ENCODE measurements around the gene TOLLIP.

The TOLLIP gene

GRCh38 chr11:1335264-1335810 is 25.9 kb upstream of the TOLLIP start:
- no peak for TF ChIP-seq SUZ12 (IDR thresholded peaks at IDR 0.05)
- no peak for TF ChIP-seq TARDBP (IDR thresholded peaks at IDR 0.05)
- no peak for TF ChIP-seq PKNOX1 (IDR thresholded peaks at IDR 0.05)
- no peak for TF ChIP-seq FOXK2 (IDR thresholded peaks at IDR 0.05)
- no peak for TF ChIP-seq BHLHE40 (IDR thresholded peaks at IDR 0.05; ENCODE audit: borderline replicate concordance)
- no peak for TF ChIP-seq SP1 (IDR thresholded peaks at IDR 0.05)
- TF ChIP-seq CTBP1 (IDR thresholded peaks at IDR 0.05; ENCODE audit: borderline replicate concordance): no peak
- TF ChIP-seq LEF1 (IDR thresholded peaks at IDR 0.05; ENCODE audit: borderline replicate concordance): no peak
- TF ChIP-seq ZNF384 (IDR thresholded peaks at IDR 0.05): no peak
- no peak for TF ChIP-seq FOXM1 (IDR thresholded peaks at IDR 0.05; ENCODE audit: borderline replicate concordance)
- no peak for TF ChIP-seq HDGF (IDR thresholded peaks at IDR 0.05; ENCODE audit: borderline replicate concordance)
- TF ChIP-seq L3MBTL2 (conservative IDR thresholded peaks at IDR 0.05): no peak
- TF ChIP-seq NFRKB (IDR thresholded peaks at IDR 0.05): no peak
- TF ChIP-seq FOXA1 (IDR thresholded peaks at IDR 0.05): no peak
- no peak for TF ChIP-seq ARNT (IDR thresholded peaks at IDR 0.05)
- TF ChIP-seq ELF4 (IDR thresholded peaks at IDR 0.05): no peak
- ChIA-PET POLR2A (no interaction called here), CTCF (no interaction called here)
- no peak for DNase-seq (ENCODE audit: extremely low spot score)

- no peak for DNase-seq (ENCODE audit: extremely low spot score)
- ChIA-PET POLR2A (no interaction called here), CTCF (no interaction called here)
- no peak for TF ChIP-seq ARNT (IDR thresholded peaks at IDR 0.05)
These were observed 24.4 kb upstream of the TOLLIP start for GRCh38 chr11:1333860-1334259.

GRCh38 chr11:1333091-1333772 is 23.8 kb upstream of the TOLLIP start:
- CTCF ChIA-PET: no interaction called here
- TF ChIP-seq ELF4 (IDR thresholded peaks at IDR 0.05) (no peak), HDGF (IDR thresholded peaks at IDR 0.05; ENCODE audit: borderline replicate concordance) (no peak), ARNT (IDR thresholded peaks at IDR 0.05) (no peak), ZNF384 (IDR thresholded peaks at IDR 0.05) (no peak), BHLHE40 (IDR thresholded peaks at IDR 0.05; ENCODE audit: borderline replicate concordance) (no peak), PKNOX1 (IDR thresholded peaks at IDR 0.05) (no peak), NFRKB (IDR thresholded peaks at IDR 0.05) (no peak), L3MBTL2 (conservative IDR thresholded peaks at IDR 0.05) (no peak), FOXA1 (IDR thresholded peaks at IDR 0.05) (no peak), TARDBP (IDR thresholded peaks at IDR 0.05) (no peak), FOXK2 (IDR thresholded peaks at IDR 0.05) (no peak), CTBP1 (IDR thresholded peaks at IDR 0.05; ENCODE audit: borderline replicate concordance) (no peak), SUZ12 (IDR thresholded peaks at IDR 0.05) (no peak), SP1 (IDR thresholded peaks at IDR 0.05) (no peak), LEF1 (IDR thresholded peaks at IDR 0.05; ENCODE audit: borderline replicate concordance) (no peak), FOXM1 (IDR thresholded peaks at IDR 0.05; ENCODE audit: borderline replicate concordance) (no peak)
- POLR2A ChIA-PET: no interaction called here
- DNase-seq (ENCODE audit: extremely low spot score): no peak

- CTCF ChIA-PET: no interaction called here
- TF ChIP-seq FOXK2 (IDR thresholded peaks at IDR 0.05) (no peak), ZNF384 (IDR thresholded peaks at IDR 0.05) (no peak), PKNOX1 (IDR thresholded peaks at IDR 0.05) (no peak), SP1 (IDR thresholded peaks at IDR 0.05) (no peak), SUZ12 (IDR thresholded peaks at IDR 0.05) (no peak), ARNT (IDR thresholded peaks at IDR 0.05) (no peak), NFRKB (IDR thresholded peaks at IDR 0.05) (no peak), BHLHE40 (IDR thresholded peaks at IDR 0.05; ENCODE audit: borderline replicate concordance) (no peak), TARDBP (IDR thresholded peaks at IDR 0.05) (no peak), FOXM1 (IDR thresholded peaks at IDR 0.05; ENCODE audit: borderline replicate concordance) (no peak), FOXA1 (IDR thresholded peaks at IDR 0.05) (no peak)
- POLR2A ChIA-PET: no interaction called here
- DNase-seq (ENCODE audit: extremely low spot score): no peak
These were observed 21.0 kb upstream of the TOLLIP start for GRCh38 chr11:1330473-1330872.

GRCh38 chr11:1327064-1327460 is 17.6 kb upstream of the TOLLIP start:
- TF ChIP-seq BHLHE40 (IDR thresholded peaks at IDR 0.05; ENCODE audit: borderline replicate concordance) (no peak), L3MBTL2 (conservative IDR thresholded peaks at IDR 0.05) (no peak), SUZ12 (IDR thresholded peaks at IDR 0.05) (no peak), ARNT (IDR thresholded peaks at IDR 0.05) (no peak)
- CTCF ChIA-PET: no interaction called here
- POLR2A ChIA-PET: no interaction called here
- DNase-seq (ENCODE audit: extremely low spot score): no peak

- DNase-seq (ENCODE audit: extremely low spot score): no peak
- TF ChIP-seq TARDBP (IDR thresholded peaks at IDR 0.05) (no peak), SP1 (IDR thresholded peaks at IDR 0.05) (no peak), PKNOX1 (IDR thresholded peaks at IDR 0.05) (no peak), FOXM1 (IDR thresholded peaks at IDR 0.05; ENCODE audit: borderline replicate concordance) (no peak), ELF4 (IDR thresholded peaks at IDR 0.05) (no peak), SUZ12 (IDR thresholded peaks at IDR 0.05) (no peak), ZNF384 (IDR thresholded peaks at IDR 0.05) (no peak), FOXK2 (IDR thresholded peaks at IDR 0.05) (no peak), NFRKB (IDR thresholded peaks at IDR 0.05) (no peak), LEF1 (IDR thresholded peaks at IDR 0.05; ENCODE audit: borderline replicate concordance) (no peak), ARNT (IDR thresholded peaks at IDR 0.05) (no peak), L3MBTL2 (conservative IDR thresholded peaks at IDR 0.05) (no peak), BHLHE40 (IDR thresholded peaks at IDR 0.05; ENCODE audit: borderline replicate concordance) (no peak), CTBP1 (IDR thresholded peaks at IDR 0.05; ENCODE audit: borderline replicate concordance) (no peak)
- ChIA-PET POLR2A (no interaction called here), CTCF (no interaction called here)
These were observed 17.1 kb upstream of the TOLLIP start for GRCh38 chr11:1326435-1327063.
